Prostate gland (tissue), 2 donors: ENCODE data around the gene PRKCD.

Experiments used
- CTCF ChIP-seq, 4 experiments: fragments of 200-600 bp in 2 of 4; fragments of 450-650 bp in 2 of 4; sonication (generic) in 2 of 4; IDR thresholded peaks; 1 replicate in 3 of 4; 2 replicates in 1 of 4; pipeline ENCODE4 v1.5.1; 2016 to 2019; ENCODE audit warnings: antibody characterized with exemption in 4 of 4, mild to moderate bottlenecking in 2 of 4, moderate library complexity in 2 of 4
- POLR2AphosphoS5 ChIP-seq: sonication (generic); formaldehyde crosslinking; IDR thresholded peaks from one replicate; pipeline ENCODE4 v1.6.1; 2017; ENCODE audit warnings: antibody characterized with exemption

GRCh38 chr3:53142986-53143385, 18.0 kb upstream of the PRKCD start:
- no peak for TF ChIP-seq CTCF (IDR thresholded peaks at IDR 0.05)
- no peak for TF ChIP-seq POLR2AphosphoS5
